Activated CD8-positive, alpha-beta memory T cell treated with anti-CD3 and anti-CD28 coated beads, Interleukin-2, amount 10 ng/mL, durations not matched to agents 7 days and 5 days (primary cell): ENCODE results near the gene POC1A. TPM values are rescaled to one million over a fixed set of nuclear protein-coding genes. Genes with fewer than 3 reads are reported as not detected.
A peak's percentile ranks its signal among the peaks of the same experiment; 100 is the strongest.

Experiments
- ATAC-seq: fragments of 150-1000 bp; cut with Tn5 transposase; one replicate; pipeline ENCODE4 v1.10.0; 2021; ENCODE audit warnings: moderate library complexity
- CTCF ChIA-PET: fragments of 350-600 bp; sonication (Branson Sonifier 250); formaldehyde crosslinking; loops from one replicate; lab custom pipeline; 2021; ENCODE audit warnings: antibody characterized with exemption; lab: Charles Lee
- DNase-seq: peaks from one replicate; pipeline ENCODE4 v3.0.0-alpha.2; 2020
- H3K27ac Mint-ChIP-seq: one replicate; pipeline ENCODE4 v1.8.0; 2021; ENCODE audit warnings: mild to moderate bottlenecking, mixed read lengths
- H3K27me3 Mint-ChIP-seq: one replicate; pipeline ENCODE4 v1.8.0; 2021; ENCODE audit warnings: mixed read lengths
- H3K36me3 Mint-ChIP-seq: one replicate; pipeline ENCODE4 v1.8.0; 2021; ENCODE audit warnings: mild to moderate bottlenecking, mixed read lengths
- H3K4me1 Mint-ChIP-seq: one replicate; pipeline ENCODE4 v1.8.0; 2021; ENCODE audit warnings: mixed read lengths
- H3K4me3 Mint-ChIP-seq: one replicate; pipeline ENCODE4 v1.8.0; 2021; ENCODE audit warnings: mild to moderate bottlenecking, moderate library complexity, mixed read lengths
- H3K9me3 Mint-ChIP-seq: one replicate; pipeline ENCODE4 v1.8.0; 2022; ENCODE audit warnings: low read depth, mixed read lengths
- total RNA-seq, 2 experiments: library from RNA; stranded (reverse); gene quantifications; one replicate each; pipeline ENCODE4 v1.2.3, GENCODE V29; 2021

POC1A gene
- total RNA-seq, 2 experiments from 2014 or later, result 29.3 to 29.5 TPM

- Mint-ChIP-seq H3K27me3 (no peaks in the 10 kb centered on the region), H3K4me1 (peaks cover 18% of the 10 kb centered on the region), H3K9me3 (no peaks in the 10 kb centered on the region), H3K27ac (no peak overlapping the region), H3K36me3 (peaks cover 3% of the 10 kb centered on the region), H3K4me3 (no peak overlapping the region)
- DNase-seq, result no peak
- CTCF ChIA-PET, result interaction anchor here (1.0 kb wide), 1 partner anchor 8 kb away, joined by 3 read pairs; no protein-coding TSS in a partner anchor
- no peak for ATAC-seq
Measured at GRCh38 chr3:52132041-52132440, 22.2 kb downstream of the POC1A start.

DNA sequence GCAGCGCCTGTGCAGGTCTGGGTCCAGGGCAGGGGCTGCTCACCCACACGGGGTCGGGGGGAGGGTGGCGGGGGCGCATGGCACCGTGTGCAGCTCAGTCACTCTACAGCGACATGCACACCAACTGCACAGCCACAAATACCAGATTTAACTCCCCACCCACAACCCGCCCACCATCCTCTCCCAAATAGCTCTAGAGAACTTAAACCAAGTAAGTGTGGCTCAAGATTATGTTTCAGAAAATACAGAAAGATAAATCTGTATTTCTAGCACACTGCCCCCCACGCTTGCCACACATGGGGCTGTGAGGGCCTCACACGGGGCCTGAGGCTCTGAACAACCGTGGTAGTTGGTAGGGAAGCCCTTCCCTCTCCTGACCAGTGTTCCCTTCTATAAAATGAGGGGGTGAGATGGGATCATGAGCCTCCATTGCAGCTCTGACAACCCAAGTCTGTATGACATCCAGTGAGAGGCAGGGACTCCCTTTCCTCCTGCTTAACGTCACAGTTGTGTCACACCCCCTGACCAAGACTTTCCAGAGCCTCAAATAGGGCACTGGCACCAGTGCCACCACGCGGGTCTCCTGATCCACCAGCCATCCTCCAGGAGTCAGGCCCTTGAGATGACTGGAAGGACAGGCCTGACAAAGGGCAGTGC is 23.1 kb downstream of the POC1A start:
- DNase-seq, result no peak
- no peak for ATAC-seq
- H3K4me1 Mint-ChIP-seq, result peaks cover 18% of the 10 kb centered on the region
- H3K36me3 Mint-ChIP-seq, result peaks cover 5% of the 10 kb centered on the region
- H3K27me3 Mint-ChIP-seq, result no peaks in the 10 kb centered on the region
- no peak overlapping the region for H3K27ac Mint-ChIP-seq
- H3K4me3 Mint-ChIP-seq, result no peak overlapping the region
- no peaks in the 10 kb centered on the region for H3K9me3 Mint-ChIP-seq
- CTCF ChIA-PET, result interaction anchor here (1.0 kb wide), 1 partner anchor 7 kb away, joined by 3 read pairs; no protein-coding TSS in a partner anchor

GRCh38 chr3:52128118-52128683 is 26.0 kb downstream of the POC1A start:
- ATAC-seq, result no peak
- no peak for DNase-seq
- CTCF ChIA-PET, result interaction anchor here (1.3 to 1.8 kb wide), 2 partner anchors 71 to 127 kb away, joined by 3 to 5 read pairs; no protein-coding TSS in a partner anchor
- H3K9me3 Mint-ChIP-seq, result no peaks in the 10 kb centered on the region
- H3K27me3 Mint-ChIP-seq, result no peaks in the 10 kb centered on the region
- H3K4me1 Mint-ChIP-seq, result peaks cover 12% of the 10 kb centered on the region
- H3K36me3 Mint-ChIP-seq, result peaks cover 8% of the 10 kb centered on the region
- H3K27ac Mint-ChIP-seq, result no peak overlapping the region
- no peak overlapping the region for H3K4me3 Mint-ChIP-seq

DNA sequence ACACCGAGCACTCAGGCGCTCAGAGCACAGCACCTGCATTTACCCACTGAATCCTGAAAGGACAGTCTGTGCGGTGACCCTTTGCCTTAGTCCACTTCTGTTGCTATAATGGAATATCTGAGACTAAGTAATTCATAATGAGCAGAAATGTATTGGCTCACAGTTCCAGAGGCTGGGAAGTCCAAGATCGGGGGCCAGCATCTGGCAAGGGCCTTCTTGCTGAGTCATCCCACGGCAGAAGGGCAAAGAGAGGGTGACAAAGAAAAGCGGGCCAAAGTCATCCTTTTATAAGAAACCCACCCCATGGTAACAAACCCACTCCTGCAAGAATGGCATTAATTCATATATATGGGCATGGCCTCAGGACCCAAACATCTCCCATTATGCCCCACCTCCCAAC is 27.7 kb downstream of the POC1A start:
- no peak overlapping the region for H3K4me3 Mint-ChIP-seq
- peaks cover 12% of the 10 kb centered on the region for H3K36me3 Mint-ChIP-seq
- no peaks in the 10 kb centered on the region for H3K27me3 Mint-ChIP-seq
- no peaks in the 10 kb centered on the region for H3K9me3 Mint-ChIP-seq
- ATAC-seq, result no peak
- DNase-seq, result no peak
- CTCF ChIA-PET, result interaction anchor here (1.5 to 1.8 kb wide), 2 partner anchors 73 to 125 kb away, joined by 4 to 5 read pairs; no protein-coding TSS in a partner anchor
- peaks cover 10% of the 10 kb centered on the region for H3K4me1 Mint-ChIP-seq
- H3K27ac Mint-ChIP-seq, result no peak overlapping the region

GRCh38 chr3:52126036-52126435 is 28.2 kb downstream of the POC1A start:
- Mint-ChIP-seq H3K4me3 (no peak overlapping the region), H3K36me3 (peaks cover 15% of the 10 kb centered on the region), H3K27me3 (no peaks in the 10 kb centered on the region), H3K4me1 (peaks cover 11% of the 10 kb centered on the region), H3K9me3 (no peaks in the 10 kb centered on the region), H3K27ac (no peak overlapping the region)
- CTCF ChIA-PET, result interaction anchor here (1.5 kb wide), 1 partner anchor 73 kb away, joined by 4 read pairs; no protein-coding TSS in a partner anchor
- no peak for DNase-seq
- ATAC-seq, result no peak

DNA sequence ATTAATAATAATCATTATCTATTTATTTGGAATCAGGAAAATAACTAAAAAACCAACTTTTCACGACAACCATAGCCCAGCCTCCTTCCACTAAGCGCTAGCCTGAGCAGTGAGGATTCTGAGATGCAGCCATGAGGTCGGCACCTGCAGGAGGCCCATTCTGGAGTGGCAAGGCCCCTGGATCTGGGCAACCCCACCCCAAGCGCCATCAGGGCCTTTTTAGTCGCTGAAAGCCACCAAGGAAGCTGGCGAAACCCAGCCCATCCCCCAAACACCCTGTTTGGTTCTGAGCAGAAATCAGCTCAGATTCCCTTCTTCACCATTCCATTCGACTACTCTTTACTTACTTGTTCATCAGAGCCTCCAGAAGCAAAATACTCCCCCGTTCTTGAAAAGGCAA is 29.5 kb downstream of the POC1A start:
- CTCF ChIA-PET, result interaction anchor here (1.5 to 6.4 kb wide), 4 partner anchors 10 to 122 kb away, joined by 4 to 98 read pairs (median 8); no protein-coding TSS in a partner anchor
- Mint-ChIP-seq H3K27ac (no peak overlapping the region), H3K4me3 (no peak overlapping the region), H3K36me3 (peaks cover 19% of the 10 kb centered on the region), H3K4me1 (peaks cover 16% of the 10 kb centered on the region), H3K9me3 (no peaks in the 10 kb centered on the region), H3K27me3 (no peaks in the 10 kb centered on the region)
- no peak for ATAC-seq
- no peak for DNase-seq

DNA sequence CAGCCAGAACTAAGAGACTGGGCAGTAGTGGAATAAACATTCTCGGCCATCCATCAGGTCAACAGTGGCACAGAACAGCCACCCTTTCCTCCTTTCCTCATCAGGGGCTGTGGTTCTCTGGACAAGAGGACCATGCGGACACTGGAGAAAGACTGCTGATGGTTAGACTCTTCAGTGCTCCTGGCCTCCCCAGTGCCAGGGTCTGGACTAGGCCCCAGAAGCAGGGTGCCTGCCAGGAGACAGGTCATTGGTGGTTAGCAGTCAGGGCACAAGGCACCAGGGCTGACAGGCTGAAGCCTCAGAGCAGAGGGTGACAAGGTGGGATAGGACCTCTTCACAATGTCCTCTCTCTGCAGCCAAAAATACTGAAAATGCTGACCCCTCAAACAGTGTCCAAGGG is 30.1 kb downstream of the POC1A start:
- Mint-ChIP-seq H3K4me1 (peaks cover 16% of the 10 kb centered on the region), H3K9me3 (no peaks in the 10 kb centered on the region), H3K27me3 (no peaks in the 10 kb centered on the region), H3K36me3 (peaks cover 19% of the 10 kb centered on the region), H3K27ac (no peak overlapping the region), H3K4me3 (no peak overlapping the region)
- no peak for ATAC-seq
- CTCF ChIA-PET, result interaction anchor here (0.8 to 6.4 kb wide), 12 partner anchors 8 to 183 kb away, joined by 3 to 98 read pairs (median 4); partner anchors contain the start of genes DUSP7 and RRP9
- no peak for DNase-seq

DNA sequence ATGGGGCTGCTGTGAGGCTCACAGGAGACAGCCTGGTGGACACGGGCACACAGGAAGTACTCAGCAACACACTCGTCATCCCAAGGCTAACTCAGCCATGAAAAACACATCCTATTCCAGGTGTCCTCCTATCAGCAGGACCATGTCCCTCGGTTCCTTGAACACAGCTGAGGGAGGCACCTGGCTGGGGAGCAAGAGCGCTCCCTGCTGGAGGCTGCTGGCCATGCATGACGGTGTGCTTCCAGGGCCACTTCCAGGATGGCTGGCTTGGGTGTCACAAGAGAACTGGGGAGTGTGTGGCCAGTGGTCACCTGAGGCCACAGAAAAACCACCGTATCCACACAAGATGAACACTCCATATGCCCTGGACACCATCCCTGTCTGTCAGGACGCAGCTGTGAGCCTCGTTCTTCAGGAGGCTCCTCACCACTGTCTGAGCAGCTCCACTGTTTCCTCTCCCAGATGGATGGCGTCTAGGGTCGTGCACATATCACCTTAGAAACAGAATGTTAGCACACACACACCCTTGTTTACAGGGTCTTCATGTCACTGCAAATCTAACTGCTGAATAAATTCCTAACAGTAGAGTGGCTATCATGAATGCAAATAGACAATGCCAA is 31.0 kb downstream of the POC1A start:
- H3K9me3 Mint-ChIP-seq, result no peaks in the 10 kb centered on the region
- DNase-seq, result peak; percentile 74
- CTCF ChIA-PET, result interaction anchor here (0.8 to 6.4 kb wide), 27 partner anchors 9 to 182 kb away, joined by 3 to 98 read pairs (median 4); partner anchors contain the start of genes ACY1, DUSP7, POC1A and RPL29
- peak overlapping the region; percentile 13 for H3K27ac Mint-ChIP-seq
- ATAC-seq, result peak; percentile 80
- peaks cover 16% of the 10 kb centered on the region for H3K4me1 Mint-ChIP-seq
- H3K36me3 Mint-ChIP-seq, result peaks cover 22% of the 10 kb centered on the region
- H3K4me3 Mint-ChIP-seq, result no peak overlapping the region
- H3K27me3 Mint-ChIP-seq, result no peaks in the 10 kb centered on the region

DNA sequence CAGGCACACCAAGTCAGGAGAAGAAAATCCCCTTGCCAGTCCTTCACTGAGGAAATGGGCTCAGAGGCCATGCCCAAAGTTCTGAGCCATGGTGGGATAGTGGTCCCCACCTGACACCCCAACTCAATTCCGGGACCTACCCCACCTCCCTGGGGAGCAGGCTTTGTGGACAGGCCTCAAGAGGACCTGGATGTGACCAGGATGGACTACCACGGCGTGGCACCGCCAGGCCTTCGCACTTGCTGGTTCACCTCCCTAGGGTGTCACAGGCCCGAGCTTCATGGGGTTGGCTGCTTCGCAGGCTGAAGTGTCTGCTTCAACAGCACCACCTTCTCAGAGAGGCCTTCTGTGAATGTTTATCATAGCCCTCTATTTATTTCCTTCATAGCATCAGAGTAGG is 31.7 kb downstream of the POC1A start:
- no peaks in the 10 kb centered on the region for H3K9me3 Mint-ChIP-seq
- peaks cover 16% of the 10 kb centered on the region for H3K4me1 Mint-ChIP-seq
- H3K27ac Mint-ChIP-seq, result peak overlapping the region; percentile 31
- no peak for ATAC-seq
- CTCF ChIA-PET, result interaction anchor here (1.0 to 6.4 kb wide), 21 partner anchors 14 to 909 kb away, joined by 3 to 98 read pairs (median 4); partner anchors contain the start of genes ACY1, DUSP7, POC1A and RPL29
- H3K27me3 Mint-ChIP-seq, result no peaks in the 10 kb centered on the region
- no peak overlapping the region for H3K4me3 Mint-ChIP-seq
- H3K36me3 Mint-ChIP-seq, result peaks cover 19% of the 10 kb centered on the region
- no peak for DNase-seq

- no peak overlapping the region for H3K27ac Mint-ChIP-seq
- no peak for ATAC-seq
- no peaks in the 10 kb centered on the region for H3K27me3 Mint-ChIP-seq
- H3K4me1 Mint-ChIP-seq, result peaks cover 16% of the 10 kb centered on the region
- no peak for DNase-seq
- CTCF ChIA-PET, result interaction anchor here (1.2 to 6.4 kb wide), 6 partner anchors 35 to 910 kb away, joined by 3 to 98 read pairs (median 6); partner anchors contain the start of gene DUSP7
- H3K36me3 Mint-ChIP-seq, result peaks cover 17% of the 10 kb centered on the region
- H3K4me3 Mint-ChIP-seq, result no peak overlapping the region
- no peaks in the 10 kb centered on the region for H3K9me3 Mint-ChIP-seq
Measured at GRCh38 chr3:52121813-52122212, 32.4 kb downstream of the POC1A start.

- peaks cover 16% of the 10 kb centered on the region for H3K4me1 Mint-ChIP-seq
- DNase-seq (no peak), ATAC-seq (no peak)
- H3K9me3 Mint-ChIP-seq, result no peaks in the 10 kb centered on the region
- peak overlapping the region; percentile 66 for H3K27ac Mint-ChIP-seq
- H3K4me3 Mint-ChIP-seq, result no peak overlapping the region
- peaks cover 17% of the 10 kb centered on the region for H3K36me3 Mint-ChIP-seq
- CTCF ChIA-PET, result interaction anchor here (0.9 to 6.4 kb wide), 5 partner anchors 63 to 910 kb away, joined by 3 to 98 read pairs (median 3); partner anchors contain the start of gene DUSP7
- no peaks in the 10 kb centered on the region for H3K27me3 Mint-ChIP-seq
Measured at GRCh38 chr3:52121464-52121805, 32.8 kb downstream of the POC1A start.

- Mint-ChIP-seq H3K4me1 (peaks cover 16% of the 10 kb centered on the region), H3K27ac (peak overlapping the region; percentile 66), H3K36me3 (peaks cover 14% of the 10 kb centered on the region), H3K9me3 (no peaks in the 10 kb centered on the region), H3K4me3 (no peak overlapping the region), H3K27me3 (no peaks in the 10 kb centered on the region)
- DNase-seq (no peak), ATAC-seq (no peak)
- CTCF ChIA-PET, result interaction anchor here (0.9 to 6.4 kb wide), 5 partner anchors 12 to 911 kb away, joined by 3 to 98 read pairs (median 4); partner anchors contain the start of gene DUSP7
Measured at GRCh38 chr3:52120556-52121463, 33.4 kb downstream of the POC1A start.
